Panc1 (cell line): ENCODE results near the gene HSD17B14. TPM values are rescaled to one million over a fixed set of nuclear protein-coding genes. Genes with fewer than 3 reads are reported as not detected.
A peak's percentile ranks its signal among the peaks of the same experiment; 100 is the strongest.

Experiments
- ATAC-seq: fragments of 200-7000 bp; cut with Tn5 transposase; 2 replicates; pipeline ENCODE4 v1.9.1; 2020; ENCODE audit warnings: mild to moderate bottlenecking, moderate library complexity
- BruUV-seq: library from RNA; stranded (reverse); fragments of 400-500 nt; replicated peaks from 2 replicates; lab custom pipeline; 2021; lab: Mats Ljungman, UMichigan
- CTCF ChIA-PET: fragments of 300-600 bp; sonication (Branson Sonifier 250); formaldehyde crosslinking; loops from one replicate; lab custom pipeline; 2022; ENCODE audit warnings: antibody characterized with exemption; lab: Charles Lee
- POLR2A ChIA-PET: fragments of 300-600 bp; sonication (Branson Sonifier 250); formaldehyde crosslinking; loops from one replicate; lab custom pipeline; 2022; ENCODE audit warnings: antibody characterized with exemption; lab: Charles Lee
- DNase-seq: peaks from one replicate; pipeline ENCODE4 v3.0.0-alpha.2; 2010; ENCODE audit warnings: low read depth, low spot score
- H3K27ac ChIP-seq: 2 replicates; pipeline ENCODE4 v1.5.1; 2011; ENCODE audit warnings: mild to moderate bottlenecking, low read length, inconsistent platforms
- H3K27me3 ChIP-seq: fragments of 200-500 bp; sonication (Bioruptor generic); 2 replicates; pipeline ENCODE4 v1.6.0; 2014; ENCODE audit warnings: low read length, inconsistent platforms; ENCODE audit not compliant: control insufficient read depth, insufficient read depth
- H3K36me3 ChIP-seq: fragments of 200-500 bp; sonication (Bioruptor generic); 2 replicates; pipeline ENCODE4 v1.5.1; 2014; ENCODE audit warnings: inconsistent platforms, mild to moderate bottlenecking, low read length, moderate library complexity; ENCODE audit not compliant: control insufficient read depth, insufficient read depth
- H3K4me1 ChIP-seq: 2 replicates; pipeline ENCODE4 v1.5.1; 2011; ENCODE audit warnings: inconsistent platforms, mild to moderate bottlenecking, low read length, moderate library complexity; ENCODE audit not compliant: control insufficient read depth, insufficient read depth
- H3K4me3 ChIP-seq, 2 experiments: 2 replicates each; pipeline ENCODE4 v1.5.1; 2011 to 2012; ENCODE audit warnings: low read depth in 2 of 2, low read length in 2 of 2, mild to moderate bottlenecking in 2 of 2, inconsistent platforms in 1 of 2, moderate library complexity in 1 of 2
- H3K9me3 ChIP-seq: fragments of 200-500 bp; sonication (Bioruptor generic); 2 replicates; pipeline ENCODE4 v1.5.1; 2014; ENCODE audit warnings: low read depth, mild to moderate bottlenecking, inconsistent platforms, low read length, moderate library complexity; ENCODE audit not compliant: control insufficient read depth, insufficient read depth
- CTCF ChIP-seq: fragments of 450-650 bp; IDR thresholded peaks from 2 replicates; pipeline ENCODE4 v1.5.1; 2017; ENCODE audit warnings: mild to moderate bottlenecking
- POLR2AphosphoS5 ChIP-seq: IDR thresholded peaks from 2 replicates; pipeline ENCODE4 v1.6.1; 2012; ENCODE audit warnings: mild to moderate bottlenecking, low read depth, low read length, moderate library complexity
- SIN3A ChIP-seq: IDR thresholded peaks from 2 replicates; pipeline ENCODE4 v1.6.1; 2012; ENCODE audit warnings: low read depth, mild to moderate bottlenecking, low read length, moderate library complexity, borderline replicate concordance; ENCODE audit not compliant: insufficient read depth
- TCF7L2 ChIP-seq: IDR thresholded peaks from 2 replicates; pipeline ENCODE4 v1.6.1; 2011; ENCODE audit warnings: mild to moderate bottlenecking, low read depth, low read length, inconsistent platforms
- in situ Hi-C: cut with HindIII; loops from 2 replicates; pipeline ENCODE4 v1.10.0; 2016; ENCODE audit warnings: low sequenced_read_pairs, low pct_unique_long_range_greater_than_20kb
- intact Hi-C: fragments of 100-400 bp; cut with micrococcal nuclease; formaldehyde crosslinking; loops from one replicate; pipeline ENCODE4 v1.10.0; 2022; ENCODE audit not compliant: unreplicated experiment
- total RNA-seq: library from RNA; stranded (reverse); gene quantifications from one replicate; pipeline ENCODE4 v1.2.1, GENCODE V29; 2021; ENCODE audit not compliant: unreplicated experiment
- TF ChIP-seq, protein P1 (sequence below), 2 experiments: IDR thresholded peaks; 2 replicates each; pipeline ENCODE4 v1.6.1; 2011 to 2012; ENCODE audit warnings: low read depth in 2 of 2, control low read depth in 1 of 2, low read length in 1 of 2, mild to moderate bottlenecking in 1 of 2, moderate library complexity in 1 of 2; ENCODE audit not compliant: insufficient read depth in 1 of 2

The HSD17B14 gene
- total RNA-seq, 1 experiment from 2014 or later: 20.8 TPM

DNA sequence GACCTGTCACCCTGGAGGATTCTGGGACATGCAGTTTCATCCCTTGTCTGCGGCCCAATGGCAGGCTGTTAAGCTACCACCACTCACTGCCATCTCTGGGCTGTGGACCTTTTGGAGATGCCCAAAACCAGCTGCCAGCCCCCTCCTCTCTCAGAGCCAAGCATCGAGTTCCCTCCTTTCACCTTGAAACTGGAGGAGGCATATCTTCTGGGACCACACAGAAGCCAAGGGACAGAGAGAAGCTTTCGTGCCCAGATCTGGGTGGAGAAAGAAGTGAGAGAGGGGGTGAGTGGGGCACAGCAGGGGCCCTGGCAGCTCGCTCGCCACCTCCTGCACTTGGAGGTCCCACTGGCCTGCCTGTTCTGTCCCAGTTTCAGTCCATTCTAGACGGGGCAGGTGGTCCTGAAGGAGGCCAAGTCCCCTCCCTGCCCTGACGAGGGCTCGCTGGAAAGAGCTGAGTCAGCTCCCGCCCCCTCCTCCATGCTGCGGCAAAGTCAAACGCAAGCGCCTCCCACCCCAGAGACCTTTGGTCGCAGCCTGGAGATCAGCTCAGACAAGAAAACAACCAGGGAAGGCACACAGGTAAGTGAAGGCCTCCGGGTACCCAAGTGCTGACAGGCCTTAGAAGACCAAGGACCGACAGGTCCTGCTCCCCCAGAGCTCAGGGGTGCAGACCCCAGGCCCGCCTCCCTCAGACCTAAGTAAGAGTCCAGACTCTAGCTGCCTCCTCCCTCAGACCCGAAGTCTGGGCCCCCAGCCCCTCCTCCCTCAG lies 29.3 kb downstream of the HSD17B14 start:
- H3K4me1 ChIP-seq: no peaks in the 10 kb centered on the region; the same call in 1 of the 2 replicates

GRCh38 chr19:48806518-48806817 lies 29.8 kb downstream of the HSD17B14 start:
- intact Hi-C loops: no loop called here
- no peaks in the 10 kb centered on the region; the same call in 1 of the 2 replicates for H3K4me1 ChIP-seq
- H3K27ac ChIP-seq: no peak overlapping the region
- BruUV-seq: no TSS peak
- ChIA-PET CTCF (no interaction called here), POLR2A (interaction anchor here (0.8 kb wide), 1 partner anchor 10 kb away, joined by 4 read pairs; no protein-coding TSS in a partner anchor)
- TF ChIP-seq CTCF: no peak
- no peak for TF ChIP-seq SIN3A
- TF ChIP-seq, protein P1, sequence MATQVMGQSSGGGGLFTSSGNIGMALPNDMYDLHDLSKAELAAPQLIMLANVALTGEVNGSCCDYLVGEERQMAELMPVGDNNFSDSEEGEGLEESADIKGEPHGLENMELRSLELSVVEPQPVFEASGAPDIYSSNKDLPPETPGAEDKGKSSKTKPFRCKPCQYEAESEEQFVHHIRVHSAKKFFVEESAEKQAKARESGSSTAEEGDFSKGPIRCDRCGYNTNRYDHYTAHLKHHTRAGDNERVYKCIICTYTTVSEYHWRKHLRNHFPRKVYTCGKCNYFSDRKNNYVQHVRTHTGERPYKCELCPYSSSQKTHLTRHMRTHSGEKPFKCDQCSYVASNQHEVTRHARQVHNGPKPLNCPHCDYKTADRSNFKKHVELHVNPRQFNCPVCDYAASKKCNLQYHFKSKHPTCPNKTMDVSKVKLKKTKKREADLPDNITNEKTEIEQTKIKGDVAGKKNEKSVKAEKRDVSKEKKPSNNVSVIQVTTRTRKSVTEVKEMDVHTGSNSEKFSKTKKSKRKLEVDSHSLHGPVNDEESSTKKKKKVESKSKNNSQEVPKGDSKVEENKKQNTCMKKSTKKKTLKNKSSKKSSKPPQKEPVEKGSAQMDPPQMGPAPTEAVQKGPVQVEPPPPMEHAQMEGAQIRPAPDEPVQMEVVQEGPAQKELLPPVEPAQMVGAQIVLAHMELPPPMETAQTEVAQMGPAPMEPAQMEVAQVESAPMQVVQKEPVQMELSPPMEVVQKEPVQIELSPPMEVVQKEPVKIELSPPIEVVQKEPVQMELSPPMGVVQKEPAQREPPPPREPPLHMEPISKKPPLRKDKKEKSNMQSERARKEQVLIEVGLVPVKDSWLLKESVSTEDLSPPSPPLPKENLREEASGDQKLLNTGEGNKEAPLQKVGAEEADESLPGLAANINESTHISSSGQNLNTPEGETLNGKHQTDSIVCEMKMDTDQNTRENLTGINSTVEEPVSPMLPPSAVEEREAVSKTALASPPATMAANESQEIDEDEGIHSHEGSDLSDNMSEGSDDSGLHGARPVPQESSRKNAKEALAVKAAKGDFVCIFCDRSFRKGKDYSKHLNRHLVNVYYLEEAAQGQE (IDR thresholded peaks at IDR 0.05; ENCODE audit: insufficient read depth in 1 of 2, low read depth in 2 of 2, low read length in 1 of 2): no peak
- no peak for TF ChIP-seq TCF7L2
- no peak for TF ChIP-seq POLR2AphosphoS5
- no peak for DNase-seq
- no peak; the same call in 1 of the 2 replicates for ATAC-seq
- no peaks in the 10 kb centered on the region for H3K9me3 ChIP-seq
- in situ Hi-C loops: no loop called here
- H3K36me3 ChIP-seq: peaks cover 2% of the 10 kb centered on the region; the same call in 1 of the 2 replicates
- H3K4me3 ChIP-seq: no peak overlapping the region
- no peaks in the 10 kb centered on the region for H3K27me3 ChIP-seq

More for the DNA sequence above, 29.3 kb downstream of the HSD17B14 start:
- CTCF ChIA-PET: no interaction called here
- H3K9me3 ChIP-seq: no peaks in the 10 kb centered on the region
- H3K27ac ChIP-seq: no peak overlapping the region
- POLR2A ChIA-PET: interaction anchor here (0.8 kb wide), 1 partner anchor 9 kb away, joined by 4 read pairs; no protein-coding TSS in a partner anchor
- H3K36me3 ChIP-seq: peaks cover 2% of the 10 kb centered on the region; the same call in 1 of the 2 replicates
- no peak for TF ChIP-seq TCF7L2
- TF ChIP-seq, protein P1 (IDR thresholded peaks at IDR 0.05; ENCODE audit: insufficient read depth in 1 of 2, low read depth in 2 of 2, low read length in 1 of 2): no peak
- TF ChIP-seq CTCF: no peak
- no peak for TF ChIP-seq SIN3A
- TF ChIP-seq POLR2AphosphoS5: no peak
- DNase-seq (no peak), ATAC-seq (peak; percentile 81; the same call in 1 of the 2 replicates)
- BruUV-seq: no TSS peak
- H3K4me3 ChIP-seq: no peak overlapping the region
- H3K27me3 ChIP-seq: no peaks in the 10 kb centered on the region
- intact Hi-C loops: no loop called here
- in situ Hi-C loops: no loop called here
